Hepatic stellate cell (primary cell): Measurements from ENCODE around the gene ZDHHC8.

Experiments used
- DNase-seq: peaks from one replicate; pipeline ENCODE4 v3.0.0; 2011; ENCODE audit warnings: low spot score

Gene ZDHHC8

DNA sequence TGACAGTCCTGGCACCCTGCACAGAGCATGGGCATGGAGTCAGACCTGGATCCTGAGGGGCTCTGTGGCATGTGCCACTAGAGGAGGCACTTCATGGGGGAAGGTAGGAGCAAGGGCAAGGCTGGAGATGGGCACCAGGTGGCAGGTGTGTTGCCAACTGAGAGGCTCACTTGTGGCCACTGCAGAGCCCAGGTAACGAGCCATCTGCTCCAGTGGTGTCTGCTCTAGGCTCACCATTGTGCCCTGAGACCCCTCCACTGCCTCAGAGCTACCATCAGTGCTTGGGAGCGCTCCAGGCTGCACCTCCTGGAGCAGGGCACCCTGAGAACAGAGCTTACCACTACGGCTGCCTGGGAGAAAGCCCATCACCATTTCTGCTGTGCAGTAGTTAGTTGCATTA lies 1.3 kb upstream of the ZDHHC8 start:
- DNase-seq = no peak

DNA sequence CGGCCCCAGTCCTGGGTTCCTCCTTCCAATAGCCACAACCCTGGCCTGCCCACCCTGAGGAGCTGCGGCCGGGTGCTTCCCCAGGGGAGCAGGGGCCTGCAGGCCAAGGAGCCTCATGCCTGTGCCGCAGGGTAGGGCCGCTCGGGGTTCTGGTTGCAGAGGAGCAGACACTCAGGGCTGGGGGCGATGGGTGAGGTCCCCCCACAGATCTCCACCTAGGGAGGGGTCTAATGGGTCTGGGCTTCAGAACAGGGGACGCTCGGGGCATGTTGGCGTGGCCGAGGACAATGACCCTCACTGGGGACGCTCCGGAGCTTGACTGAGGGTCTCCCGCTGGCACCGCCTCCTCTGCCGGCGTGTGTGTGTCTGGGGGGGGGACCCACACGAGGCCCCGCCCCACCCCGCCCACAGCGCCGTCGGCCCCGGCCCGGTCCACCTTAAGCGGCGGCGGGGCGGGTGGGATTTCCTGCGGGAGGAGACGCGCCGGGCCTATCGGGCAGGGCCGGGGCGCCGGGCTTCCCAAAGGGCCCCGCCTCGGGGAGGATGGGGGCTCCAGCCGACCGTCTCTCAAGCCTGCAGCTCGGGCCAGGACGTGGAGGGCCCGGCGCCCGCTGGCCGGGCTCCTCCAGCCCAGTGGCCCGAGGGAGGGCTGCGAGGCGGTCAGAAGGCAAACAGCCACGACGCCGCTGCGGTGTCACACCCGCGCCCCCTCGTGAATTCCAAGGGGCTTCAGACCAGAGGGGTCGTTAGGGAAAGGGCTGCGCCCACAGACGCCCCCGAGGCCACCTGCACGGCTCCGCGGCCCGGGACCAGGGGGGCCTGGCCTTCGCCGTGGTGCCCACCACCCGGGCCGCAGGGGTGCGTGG lies 640 bp upstream of the ZDHHC8 start:
- peak; percentile 87 for DNase-seq

DNA sequence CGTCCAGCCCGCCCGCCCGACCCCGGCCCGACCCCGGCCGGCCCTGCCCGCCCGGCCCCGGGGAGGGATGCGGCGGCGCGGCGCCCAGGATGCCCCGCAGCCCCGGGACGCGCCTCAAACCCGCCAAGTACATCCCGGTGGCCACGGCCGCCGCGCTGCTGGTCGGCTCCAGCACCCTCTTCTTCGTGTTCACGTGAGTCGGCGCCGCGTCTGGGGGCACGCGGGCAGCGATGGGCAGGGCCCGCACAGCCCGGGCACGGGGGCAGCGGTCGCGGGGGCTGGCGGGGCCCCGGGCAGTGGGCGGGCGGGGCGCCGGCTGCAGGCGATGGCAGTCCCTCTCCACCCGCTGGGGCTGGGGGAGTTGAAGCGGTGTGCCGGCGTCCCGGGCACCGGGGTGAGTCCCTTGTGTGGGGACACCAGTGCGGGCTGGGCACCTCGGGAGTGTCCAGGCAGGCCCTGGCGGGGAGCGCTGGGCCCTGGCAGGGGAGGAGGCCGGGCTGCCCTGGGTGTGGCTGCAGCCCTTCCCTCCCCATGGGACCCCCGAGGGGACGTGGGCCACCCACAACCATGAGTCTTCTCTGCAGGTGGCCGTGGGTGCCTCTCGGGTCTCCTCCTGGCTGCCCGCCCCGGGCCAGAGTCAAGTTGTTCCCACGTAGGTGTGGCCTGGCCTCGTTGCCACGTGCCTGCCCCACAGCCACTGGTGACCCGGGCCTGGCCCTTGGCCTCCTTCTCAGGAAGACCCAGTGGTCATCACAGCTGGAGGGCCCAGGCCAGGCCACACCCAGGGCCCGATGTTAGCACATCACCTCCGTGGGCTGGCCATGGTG lies 468 bp downstream of the ZDHHC8 start:
- no peak for DNase-seq

DNA sequence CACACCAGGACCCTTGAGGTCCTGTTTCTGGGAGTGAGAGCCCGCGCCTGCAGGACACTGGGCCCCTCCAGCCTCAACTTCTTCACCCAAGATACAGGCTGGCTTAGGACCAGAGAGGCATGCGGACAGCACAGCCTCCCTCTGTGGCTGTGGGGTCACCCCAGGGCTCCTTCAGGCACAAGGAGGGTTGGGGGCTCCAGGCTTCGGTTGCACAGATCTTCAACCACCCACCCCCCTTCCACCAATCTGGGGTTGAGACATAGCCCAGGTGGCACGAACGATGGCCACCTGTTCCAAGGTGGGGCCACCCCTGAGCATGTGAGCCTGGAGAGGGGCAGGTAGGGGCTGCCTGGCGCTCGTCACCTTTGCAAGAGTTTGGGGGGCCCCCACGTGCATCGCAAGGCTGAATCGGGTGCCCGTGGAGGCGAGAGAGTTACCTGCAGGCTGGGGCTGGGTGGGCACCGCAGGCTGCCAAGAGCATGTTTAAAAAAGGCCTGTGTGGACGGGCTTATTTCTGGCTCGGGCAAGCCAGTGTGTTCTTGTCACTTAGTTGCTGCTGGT lies 1.2 kb downstream of the ZDHHC8 start:
- DNase-seq = no peak

DNA sequence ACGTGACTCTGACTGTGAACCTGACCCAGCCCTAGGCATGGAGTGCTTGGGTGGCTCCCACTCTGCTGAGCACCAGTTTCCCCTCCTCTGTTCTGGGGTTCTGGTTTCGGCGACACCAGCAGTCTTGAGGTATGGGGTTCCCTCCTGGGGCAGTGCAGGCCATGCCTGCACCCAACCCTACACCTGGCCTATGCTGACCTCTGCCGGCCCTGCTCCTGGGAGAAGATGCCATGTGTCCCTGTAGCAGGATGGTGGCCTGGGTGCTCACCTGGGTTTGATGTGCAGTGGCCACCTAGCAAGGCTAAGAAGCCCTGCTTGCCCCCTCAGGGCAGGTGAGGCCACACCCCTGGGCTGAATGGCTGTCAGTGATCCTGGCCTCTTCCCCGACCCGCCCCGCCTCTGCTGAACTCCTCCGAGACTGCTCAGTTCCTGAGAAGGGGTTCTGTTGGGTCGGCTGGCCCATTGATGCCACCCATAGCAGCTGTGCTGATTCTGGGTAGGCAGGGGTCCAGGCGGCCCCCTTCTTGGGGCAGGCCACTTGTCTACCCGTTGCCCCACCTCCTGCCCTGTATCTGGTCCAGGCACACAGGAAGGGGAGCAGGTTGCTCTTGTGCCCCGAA lies 2.4 kb downstream of the ZDHHC8 start:
- no peak for DNase-seq

DNA sequence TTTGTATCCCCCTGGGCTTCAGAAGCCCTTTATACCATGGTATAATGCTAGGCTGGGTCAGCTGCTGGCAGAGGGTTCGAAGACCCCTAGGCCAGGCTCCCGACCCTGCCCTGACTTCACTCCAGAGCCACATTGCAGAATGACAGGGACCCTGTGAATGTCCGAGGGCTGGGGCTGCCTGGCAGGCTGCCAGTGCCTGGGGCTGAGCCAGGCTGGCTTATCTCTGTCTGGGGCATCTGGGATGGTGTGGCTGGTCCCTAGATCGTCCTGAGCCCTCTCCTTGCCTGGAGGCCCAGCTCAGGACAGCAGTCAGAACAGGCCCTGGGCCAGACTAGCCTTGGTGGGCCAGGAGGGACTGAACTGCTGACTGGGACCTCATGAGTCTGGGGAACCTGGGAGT lies 3.7 kb downstream of the ZDHHC8 start:
- no peak for DNase-seq

DNA sequence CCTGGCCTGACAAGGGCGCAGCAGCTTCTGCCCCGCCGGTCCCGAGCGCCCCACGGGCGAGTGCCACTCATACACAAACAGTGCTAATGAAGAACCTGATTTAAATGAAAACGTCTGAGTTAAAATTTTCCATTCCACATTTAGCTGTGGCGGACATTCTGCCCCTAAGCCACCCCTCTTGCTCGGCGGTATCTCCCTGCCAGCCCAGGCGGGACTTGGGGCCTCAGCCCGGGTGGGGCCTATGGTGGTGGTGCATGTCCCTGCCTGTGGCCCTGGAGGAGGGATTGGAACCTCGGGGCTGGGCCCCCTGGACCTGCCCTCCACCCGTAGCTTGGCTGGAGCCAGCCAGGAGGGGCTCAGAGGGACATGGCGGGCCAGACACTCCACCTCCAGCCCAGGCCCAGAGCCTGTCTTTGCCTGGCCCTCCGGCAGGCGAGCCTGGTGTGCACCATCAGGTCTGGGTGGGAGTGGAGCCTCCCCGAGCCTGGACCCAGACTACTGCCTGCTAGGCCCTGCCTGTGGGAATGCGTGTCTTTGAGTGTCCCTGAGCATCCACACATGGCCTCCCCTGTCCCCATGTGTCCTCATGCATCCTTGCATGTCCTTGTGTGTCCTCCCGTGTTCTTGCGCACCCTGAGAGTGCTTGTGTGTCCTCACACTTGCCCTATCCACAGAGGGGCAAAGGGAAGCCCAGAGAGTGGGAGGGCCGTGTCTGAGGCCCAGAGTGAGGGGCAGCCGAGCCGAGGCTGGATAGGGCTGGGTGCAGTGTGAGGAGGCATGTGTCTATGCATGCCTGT lies 4.4 kb downstream of the ZDHHC8 start:
- DNase-seq = no peak

DNA sequence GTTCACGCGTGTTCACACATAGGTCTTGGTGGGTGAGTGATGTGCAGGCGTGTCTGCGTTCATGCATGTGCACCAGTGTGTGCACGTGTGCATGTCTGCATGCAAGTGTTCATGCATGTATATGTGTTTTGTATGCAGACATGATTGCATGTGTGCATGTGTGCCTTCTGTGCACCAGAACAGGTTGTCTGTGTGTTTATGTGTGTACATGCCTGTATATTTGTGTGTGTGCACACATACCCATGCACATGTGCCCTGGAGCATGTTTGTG lies 4.9 kb downstream of the ZDHHC8 start:
- DNase-seq = no peak

DNA sequence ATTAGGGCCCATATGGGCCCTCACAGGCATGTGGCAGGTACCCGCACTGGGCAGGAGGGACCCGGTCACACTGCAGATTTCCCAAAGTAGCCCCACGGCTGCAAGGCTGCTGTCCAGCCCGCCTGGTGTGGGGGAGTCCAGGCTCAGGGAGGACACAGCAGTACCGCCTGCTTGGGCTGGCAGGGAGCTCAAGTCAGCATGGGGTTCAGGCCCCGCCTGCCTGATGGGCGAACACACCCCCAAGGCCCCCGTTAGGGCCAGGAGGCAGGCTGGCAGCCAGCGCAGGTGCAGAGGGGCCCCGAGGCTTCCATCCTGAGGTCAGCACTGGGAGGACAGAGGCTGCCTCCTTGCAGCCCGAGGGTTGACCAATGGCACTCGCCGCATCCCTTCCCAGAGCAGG lies 5.5 kb downstream of the ZDHHC8 start:
- DNase-seq = no peak

GRCh38 chr22:20137671-20138416 lies 6.2 kb downstream of the ZDHHC8 start:
- peak; percentile 38 for DNase-seq

DNA sequence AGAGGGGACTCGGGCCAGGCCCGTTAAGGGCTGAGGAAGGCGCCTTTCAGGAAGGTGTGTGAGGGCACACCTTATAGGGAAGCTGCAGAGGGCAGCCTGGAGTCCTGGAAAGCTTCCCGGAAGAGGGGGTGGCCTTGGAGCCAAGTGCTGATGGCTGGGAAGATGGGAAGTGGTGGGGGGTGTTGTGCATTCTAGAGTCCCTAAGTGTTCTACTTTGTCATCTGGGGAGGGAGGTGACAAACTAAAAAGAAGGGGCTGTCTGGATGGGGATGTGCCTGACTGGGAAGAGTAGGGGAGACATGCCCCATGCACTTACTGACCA lies 6.8 kb downstream of the ZDHHC8 start:
- no peak for DNase-seq

- no peak for DNase-seq
Measured at GRCh38 chr22:20138868-20139267, 7.3 kb downstream of the ZDHHC8 start.

DNA sequence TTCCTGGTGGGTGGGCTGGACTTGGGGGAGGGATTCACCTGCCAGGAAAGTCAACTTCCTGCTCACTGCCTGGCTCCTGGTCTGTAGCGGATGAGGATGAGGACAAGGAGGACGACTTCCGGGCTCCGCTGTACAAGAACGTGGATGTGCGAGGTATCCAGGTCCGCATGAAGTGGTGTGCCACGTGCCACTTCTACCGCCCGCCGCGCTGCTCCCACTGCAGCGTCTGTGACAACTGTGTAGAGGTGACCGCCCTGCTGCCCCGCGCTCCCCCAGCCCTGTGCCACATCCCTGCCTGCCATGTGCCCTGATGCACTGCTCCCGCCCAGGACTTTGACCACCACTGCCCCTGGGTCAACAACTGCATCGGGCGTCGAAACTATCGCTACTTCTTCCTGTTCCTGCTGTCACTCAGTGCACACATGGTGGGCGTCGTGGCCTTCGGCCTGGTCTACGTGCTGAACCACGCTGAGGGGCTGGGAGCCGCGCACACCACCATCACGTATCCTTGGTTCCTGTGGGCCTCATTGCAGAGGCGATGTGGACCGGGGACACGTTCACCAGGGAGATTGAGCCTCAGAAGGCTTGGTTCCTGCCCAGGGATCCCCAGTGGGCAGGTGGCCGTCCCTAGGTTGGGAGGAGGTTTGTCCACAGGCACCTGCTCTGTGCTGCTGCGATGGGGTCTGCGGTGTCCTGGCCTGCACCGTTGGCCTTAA lies 7.9 kb downstream of the ZDHHC8 start:
- DNase-seq = no peak

DNA sequence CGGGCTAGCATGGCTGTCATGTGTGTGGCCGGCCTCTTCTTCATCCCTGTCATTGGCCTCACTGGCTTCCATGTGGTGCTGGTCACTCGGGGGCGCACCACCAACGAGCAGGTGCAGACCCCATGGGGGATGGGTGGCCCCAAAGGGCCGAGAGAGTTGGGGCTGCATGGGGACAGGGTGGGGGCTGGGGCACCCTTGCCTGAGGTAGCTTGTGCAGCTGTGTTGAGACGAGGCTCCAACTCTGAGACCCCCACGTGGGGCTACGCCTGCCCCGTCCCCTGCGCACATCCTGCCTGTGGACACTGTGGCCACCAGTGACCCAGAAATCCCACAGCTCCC lies 8.5 kb downstream of the ZDHHC8 start:
- no peak for DNase-seq

DNA sequence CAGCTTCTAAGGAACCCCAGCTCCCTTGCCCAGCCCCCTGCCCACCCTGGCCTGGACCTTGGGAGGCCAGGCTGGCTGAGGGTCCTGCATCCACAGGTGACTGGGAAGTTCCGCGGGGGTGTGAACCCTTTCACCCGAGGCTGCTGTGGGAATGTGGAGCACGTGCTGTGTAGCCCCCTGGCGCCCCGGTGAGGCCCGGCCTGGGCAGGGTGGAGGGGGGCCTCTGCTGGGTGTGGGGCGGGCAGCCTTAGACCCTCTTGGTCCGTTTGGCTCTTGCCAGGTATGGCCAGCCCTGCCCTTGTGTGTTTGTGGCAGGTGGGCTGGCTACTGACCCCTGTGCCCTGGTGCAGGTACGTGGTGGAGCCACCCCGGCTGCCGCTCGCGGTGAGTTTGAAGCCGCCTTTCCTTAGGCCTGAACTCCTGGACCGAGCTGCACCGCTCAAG lies 8.9 kb downstream of the ZDHHC8 start:
- no peak for DNase-seq

DNA sequence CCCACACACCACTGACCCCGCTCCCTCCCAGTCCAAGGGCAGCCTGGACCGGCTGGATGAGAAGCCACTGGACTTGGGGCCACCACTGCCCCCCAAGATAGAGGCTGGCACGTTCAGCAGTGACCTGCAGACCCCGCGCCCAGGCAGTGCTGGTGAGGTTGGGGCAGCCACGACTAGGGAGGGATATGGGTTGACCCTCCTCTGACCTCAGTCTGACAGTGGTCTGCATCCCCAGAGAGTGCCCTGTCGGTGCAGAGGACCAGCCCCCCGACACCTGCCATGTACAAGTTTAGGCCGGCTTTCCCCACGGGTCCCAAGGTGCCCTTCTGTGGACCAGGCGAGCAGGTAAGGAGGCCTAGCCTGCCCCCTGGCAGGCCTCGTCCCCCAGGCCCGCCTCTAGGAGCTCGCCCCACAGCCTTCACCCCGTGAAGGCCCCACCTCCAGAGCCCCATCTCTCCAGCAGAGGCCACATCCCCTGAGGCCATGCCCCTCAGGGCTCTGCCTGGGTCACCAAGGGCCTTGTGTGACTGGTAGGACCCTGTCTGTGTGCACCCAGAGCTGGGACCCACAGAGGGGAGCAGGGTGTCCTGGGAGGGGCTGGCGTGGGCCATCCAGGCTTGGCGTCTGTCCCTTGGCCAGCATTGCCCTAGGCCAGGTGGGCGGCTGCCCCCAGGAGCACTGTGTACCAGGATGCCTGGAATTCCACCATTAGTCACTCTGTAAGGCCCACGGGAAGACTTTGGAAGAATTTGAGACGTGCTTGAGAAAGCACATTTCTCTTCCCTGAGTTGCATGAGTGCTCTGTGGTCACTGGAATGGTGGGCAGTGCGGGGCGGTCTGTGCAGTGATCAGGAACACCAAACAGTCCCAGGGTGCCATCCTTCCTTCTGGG lies 9.8 kb downstream of the ZDHHC8 start:
- peak; percentile 76 for DNase-seq

GRCh38 chr22:20142711-20143621 lies 11.4 kb downstream of the ZDHHC8 start:
- DNase-seq = no peak

- DNase-seq = no peak
Measured at GRCh38 chr22:20143883-20144665, 12.5 kb downstream of the ZDHHC8 start.
